H54 (cell line): ENCODE data around the gene ACOXL.

Source experiments
- DNase-seq: peaks from one replicate; pipeline ENCODE4 v3.0.0; 2011; ENCODE audit warnings: low spot score, mixed read lengths; ENCODE audit not compliant: insufficient read length
- FAIRE-seq: peaks from 3 replicates; lab custom pipeline; 2011; peaks lifted over from hg19 to GRCh38; lab: Jason Lieb, UNC
- POLR2A ChIP-seq: IDR thresholded peaks from 2 replicates; pipeline ENCODE4 v1.6.1; 2011; ENCODE audit warnings: low read depth, mild to moderate bottlenecking, low read length

ACOXL gene

DNA sequence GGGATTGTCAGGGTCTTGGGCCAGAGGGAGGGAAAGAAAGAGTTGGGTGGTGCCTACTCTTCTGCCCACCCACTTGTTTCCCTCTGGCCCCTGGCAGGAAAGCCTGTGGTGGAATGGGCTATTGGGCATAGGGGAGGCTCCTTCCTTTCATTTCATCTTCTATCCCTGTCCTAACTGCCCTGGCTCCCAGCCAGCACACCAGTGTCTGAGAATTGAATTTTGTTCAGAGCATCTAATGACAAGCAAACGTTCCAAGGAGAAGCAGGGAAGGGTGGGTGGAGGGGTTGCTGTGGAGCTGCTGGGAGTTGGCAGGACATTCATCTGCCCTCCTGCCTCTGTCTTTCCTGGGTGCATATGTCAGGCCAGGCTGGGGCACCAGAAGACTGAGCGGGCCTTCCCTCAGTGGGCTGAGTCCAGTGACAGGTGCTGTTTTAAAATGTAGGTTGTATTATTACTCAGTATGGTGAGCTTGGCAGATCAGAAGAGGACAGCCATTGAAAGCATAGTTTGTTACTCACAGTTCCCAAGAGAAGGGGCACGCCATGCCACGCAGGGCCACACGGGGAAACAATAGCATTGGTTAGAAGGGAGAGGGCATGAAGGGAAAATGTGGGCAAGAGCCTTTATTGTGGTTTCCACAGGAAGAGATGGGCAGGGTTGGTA, 171.9 kb downstream of the ACOXL start:
- TF ChIP-seq POLR2A = no peak
- DNase-seq = no peak
- FAIRE-seq = no peak

DNA sequence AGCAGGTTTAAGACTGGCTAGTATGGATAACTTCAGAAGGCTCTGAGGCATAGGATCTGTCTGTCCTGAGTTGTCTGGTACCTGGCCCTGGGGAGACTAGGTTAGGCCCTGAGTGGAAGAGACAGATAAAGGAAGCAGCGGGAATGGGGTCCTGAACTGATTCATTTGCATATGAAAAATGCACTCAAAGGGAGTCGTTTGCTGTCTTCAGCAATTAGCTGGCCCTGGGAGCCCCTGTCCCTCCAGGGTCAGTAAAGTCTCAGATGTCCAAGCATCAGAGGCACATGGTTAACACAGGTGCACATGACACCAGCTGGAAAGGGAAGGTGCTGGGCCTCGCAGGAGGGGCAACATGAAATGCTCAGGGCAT, 172.4 kb downstream of the ACOXL start:
- FAIRE-seq (no peak), DNase-seq (no peak)
- TF ChIP-seq POLR2A = no peak

DNA sequence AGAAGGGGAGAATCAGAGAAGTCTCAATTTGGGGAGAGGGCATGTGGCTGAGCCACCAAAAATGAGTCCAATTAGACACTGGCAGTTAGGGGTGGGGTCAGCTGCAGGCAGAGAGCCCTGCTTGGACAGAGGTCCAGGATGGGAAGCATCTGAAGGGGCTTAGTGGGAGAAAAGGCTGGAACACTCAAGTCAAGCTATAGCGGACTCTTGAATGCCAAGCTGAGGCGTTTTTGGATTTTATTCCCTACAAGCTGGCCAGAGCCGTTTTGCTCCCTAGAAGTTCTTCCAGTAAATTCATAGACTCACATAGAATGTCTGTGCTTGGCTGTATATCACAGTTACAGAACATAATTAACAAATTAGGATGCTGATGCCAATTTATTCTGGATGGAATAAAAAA, 172.8 kb downstream of the ACOXL start:
- no peak for TF ChIP-seq POLR2A
- no peak for FAIRE-seq

DNA sequence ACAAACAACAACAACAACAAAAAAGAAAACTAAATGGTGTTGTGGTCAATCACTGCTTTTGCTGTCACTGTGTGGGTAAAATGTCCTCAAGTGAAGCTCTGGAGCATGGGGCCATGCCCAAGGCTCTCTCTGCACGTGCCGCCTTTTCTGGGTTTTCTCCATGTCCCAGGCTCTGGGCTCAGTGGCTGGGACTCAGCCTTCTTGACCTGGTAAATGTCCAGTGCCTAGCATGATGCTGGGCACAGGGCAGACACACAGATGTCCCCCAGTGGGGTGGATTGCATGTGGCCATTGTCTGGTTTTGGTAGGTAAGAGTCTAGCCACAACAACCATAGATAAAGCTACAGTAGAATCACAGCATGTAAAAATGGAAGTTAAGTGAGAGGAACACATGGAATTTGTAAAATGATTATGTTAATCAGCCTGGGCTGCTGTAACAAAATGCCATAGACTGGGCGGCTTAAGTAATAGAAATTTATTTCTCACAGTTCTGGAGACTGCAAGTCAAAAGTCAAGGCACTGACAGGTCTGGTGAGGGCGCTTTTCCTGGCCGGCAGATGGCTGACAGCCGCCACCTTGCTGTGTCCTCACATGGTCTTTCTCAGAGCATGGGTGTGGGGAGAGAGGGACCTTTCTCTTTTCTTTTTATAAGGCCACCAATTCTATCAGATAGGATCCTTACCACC, 174.4 kb downstream of the ACOXL start:
- DNase-seq (no peak), FAIRE-seq (no peak)
- TF ChIP-seq POLR2A = no peak

More for the DNA sequence above, 172.8 kb downstream of the ACOXL start:
- no peak for DNase-seq

DNA sequence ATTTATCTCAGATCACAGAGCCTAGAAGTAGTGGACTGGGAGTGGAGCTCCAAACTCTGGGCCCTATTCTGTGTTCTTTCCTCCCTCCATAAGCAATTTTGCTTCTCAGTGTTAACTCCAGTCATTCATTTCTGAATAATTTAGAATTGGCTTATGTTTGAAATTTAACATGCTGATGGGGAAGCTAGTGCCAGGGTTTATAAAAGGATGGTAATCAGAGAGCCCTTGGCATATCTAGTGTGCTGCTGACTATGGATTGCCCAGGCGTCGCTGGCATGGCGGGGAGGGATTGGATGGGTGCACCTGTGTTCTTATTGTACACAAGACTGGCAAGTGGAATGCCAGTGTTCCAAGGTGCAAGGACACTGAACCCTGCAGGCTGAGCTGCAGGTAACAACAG, 177.1 kb downstream of the ACOXL start:
- no peak for TF ChIP-seq POLR2A
- FAIRE-seq = no peak
- no peak for DNase-seq

DNA sequence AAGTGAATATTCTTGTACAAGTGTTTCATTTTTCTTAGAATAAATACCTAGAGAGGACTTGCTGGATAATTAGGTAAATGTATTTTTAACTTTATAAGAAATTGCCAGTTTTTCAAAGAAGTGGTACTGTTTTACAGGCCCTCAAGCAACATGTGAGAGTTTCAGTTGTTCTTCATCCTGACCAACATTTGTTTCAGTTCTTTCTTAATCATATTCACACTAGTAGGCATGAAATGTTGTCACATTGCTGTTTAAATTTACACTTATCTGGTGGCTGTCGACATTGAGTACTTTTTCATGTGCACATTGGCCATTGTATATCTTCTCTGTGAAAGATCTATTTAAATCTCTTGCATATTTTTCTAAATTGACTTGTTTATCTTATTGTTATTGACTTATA, 178.1 kb downstream of the ACOXL start:
- no peak for TF ChIP-seq POLR2A
- no peak for DNase-seq
- FAIRE-seq = no peak

DNA sequence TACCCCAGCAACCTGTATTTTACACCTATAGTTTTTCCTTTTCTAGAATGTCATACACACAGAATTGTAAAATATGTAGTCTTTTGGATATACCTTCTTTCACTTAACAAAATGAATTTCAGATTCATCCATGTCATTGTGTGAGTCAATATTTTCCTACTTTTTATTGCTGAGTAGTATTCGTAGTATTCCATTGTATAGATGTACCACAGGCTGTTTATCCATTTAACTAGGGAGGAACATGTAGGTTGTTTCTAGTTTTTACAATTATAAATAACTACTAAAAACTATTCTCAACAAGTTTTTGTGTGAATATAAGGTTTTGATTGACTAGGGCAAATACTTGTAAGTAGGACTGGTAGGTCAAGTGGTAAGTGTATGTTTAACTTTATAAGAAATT, 187.4 kb downstream of the ACOXL start:
- FAIRE-seq = no peak
- DNase-seq = no peak
- TF ChIP-seq POLR2A = no peak

DNA sequence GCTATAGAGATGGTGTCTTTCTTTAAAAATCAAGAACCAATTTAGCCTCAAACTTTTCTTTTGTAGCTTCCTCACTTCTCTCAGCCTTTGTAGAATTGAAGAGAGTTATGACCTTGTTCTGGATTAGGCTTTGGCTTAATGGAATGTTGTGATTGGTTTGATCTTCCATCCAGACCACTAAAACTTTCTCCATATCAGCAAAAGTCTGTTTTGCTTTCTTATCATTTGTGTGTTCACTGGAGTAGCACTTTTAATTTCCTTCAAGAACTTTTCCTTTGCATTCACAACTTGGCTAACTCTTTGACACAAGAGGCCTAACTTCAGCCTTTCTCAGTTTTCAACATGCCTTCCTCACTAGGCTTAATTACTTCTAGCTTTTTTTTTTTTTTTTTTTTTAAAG, 193.1 kb downstream of the ACOXL start:
- TF ChIP-seq POLR2A = no peak
- FAIRE-seq = no peak
- DNase-seq = no peak

DNA sequence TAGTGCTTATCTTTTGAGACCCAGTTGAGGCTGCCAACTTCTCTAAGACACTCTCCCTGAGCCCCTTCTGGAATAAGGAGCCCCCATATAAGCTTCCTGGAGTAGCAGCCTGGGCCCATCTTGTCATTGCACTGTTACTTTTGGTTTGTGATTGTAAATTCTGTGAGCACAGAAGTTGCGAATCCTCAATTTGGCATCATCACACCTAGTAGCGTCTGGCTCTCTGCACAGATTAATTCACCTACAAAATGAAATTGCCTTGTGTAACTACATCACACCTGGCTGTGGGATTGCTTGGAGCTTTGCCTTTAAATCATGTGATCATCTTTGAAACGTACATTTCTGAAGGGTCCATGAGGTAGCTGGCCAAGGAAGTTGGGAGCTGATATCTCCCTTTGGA, 195.2 kb downstream of the ACOXL start:
- DNase-seq (no peak), FAIRE-seq (no peak)
- TF ChIP-seq POLR2A = no peak

DNA sequence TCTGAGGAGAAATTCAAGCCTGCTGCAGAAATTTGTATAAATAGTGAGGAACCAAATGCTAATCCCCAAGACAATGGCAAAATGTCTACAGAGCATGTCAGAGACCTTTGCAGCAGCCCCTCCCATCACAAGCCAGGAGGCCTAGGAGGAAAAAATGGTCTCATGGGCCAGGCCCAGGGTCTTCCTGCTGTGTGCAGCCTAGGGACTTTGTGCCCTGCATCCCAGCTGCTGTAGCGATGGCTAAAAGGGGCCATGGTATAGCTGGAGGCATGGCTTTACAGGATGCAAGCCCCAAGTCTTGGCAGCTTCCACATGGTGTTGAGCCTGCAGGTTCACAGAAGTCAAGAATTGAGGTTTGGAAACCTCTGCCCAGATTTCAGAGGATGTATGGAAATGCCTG, 197.2 kb downstream of the ACOXL start:
- FAIRE-seq = no peak
- no peak for DNase-seq
- no peak for TF ChIP-seq POLR2A

DNA sequence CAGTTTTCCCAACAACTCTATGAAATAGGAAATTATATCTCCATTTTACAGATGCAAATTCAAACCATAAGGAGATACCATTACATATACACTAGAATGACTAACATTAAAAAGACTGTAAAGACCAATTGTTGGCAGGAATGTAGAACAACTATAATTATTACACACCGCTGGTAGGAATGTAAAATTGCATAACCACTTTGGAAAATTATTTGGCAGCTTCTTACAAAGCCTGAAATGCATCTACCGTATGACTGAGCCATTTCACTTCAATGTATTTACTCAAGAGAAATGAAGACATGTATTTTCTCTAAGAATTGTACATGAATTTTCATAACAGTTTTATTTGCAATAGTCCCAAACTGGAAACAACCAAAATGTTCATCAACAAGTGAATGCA, 199.3 kb downstream of the ACOXL start:
- no peak for DNase-seq
- TF ChIP-seq POLR2A = no peak
- no peak for FAIRE-seq

DNA sequence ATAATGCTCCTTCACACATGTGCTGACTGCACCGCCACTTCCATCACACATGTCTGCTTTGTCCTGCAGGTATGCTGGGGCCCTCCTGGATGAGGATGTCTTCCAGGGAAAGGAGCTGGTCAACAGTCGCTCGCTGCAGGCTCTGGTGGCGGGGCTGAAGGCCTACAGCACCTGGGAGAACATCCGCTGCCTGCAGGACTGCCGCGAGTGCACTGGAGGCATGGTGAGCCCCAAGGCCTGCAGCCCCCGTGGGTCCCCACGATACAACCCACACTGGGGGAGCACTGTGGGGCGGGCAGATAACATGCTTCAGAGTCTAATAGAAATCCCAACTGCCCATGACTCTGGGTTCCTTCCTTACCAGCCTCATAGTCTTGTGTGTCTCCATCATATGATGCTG, 201.0 kb downstream of the ACOXL start:
- no peak for FAIRE-seq
- TF ChIP-seq POLR2A = no peak
- DNase-seq = no peak

DNA sequence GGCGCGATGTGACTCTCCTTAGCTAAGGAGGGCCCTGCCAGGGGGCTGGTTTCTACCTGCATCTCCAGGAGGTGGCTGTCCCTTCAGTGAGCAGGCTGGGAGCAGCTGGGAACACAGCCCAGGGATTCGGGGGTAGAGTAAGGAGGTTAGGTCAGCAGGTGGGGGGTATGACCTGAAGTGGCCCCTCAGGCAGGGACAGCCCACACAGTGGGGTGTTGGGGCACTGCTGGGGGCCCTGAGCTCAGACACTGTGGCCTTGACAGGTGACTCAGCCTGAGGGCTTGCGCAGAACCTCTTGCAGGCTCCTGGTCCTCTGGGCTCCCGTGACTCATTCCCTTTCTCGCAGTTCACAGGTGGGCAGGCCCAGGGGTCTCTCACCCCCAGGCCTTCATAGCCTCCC, 202.6 kb downstream of the ACOXL start:
- FAIRE-seq (no peak), DNase-seq (no peak)
- no peak for TF ChIP-seq POLR2A

DNA sequence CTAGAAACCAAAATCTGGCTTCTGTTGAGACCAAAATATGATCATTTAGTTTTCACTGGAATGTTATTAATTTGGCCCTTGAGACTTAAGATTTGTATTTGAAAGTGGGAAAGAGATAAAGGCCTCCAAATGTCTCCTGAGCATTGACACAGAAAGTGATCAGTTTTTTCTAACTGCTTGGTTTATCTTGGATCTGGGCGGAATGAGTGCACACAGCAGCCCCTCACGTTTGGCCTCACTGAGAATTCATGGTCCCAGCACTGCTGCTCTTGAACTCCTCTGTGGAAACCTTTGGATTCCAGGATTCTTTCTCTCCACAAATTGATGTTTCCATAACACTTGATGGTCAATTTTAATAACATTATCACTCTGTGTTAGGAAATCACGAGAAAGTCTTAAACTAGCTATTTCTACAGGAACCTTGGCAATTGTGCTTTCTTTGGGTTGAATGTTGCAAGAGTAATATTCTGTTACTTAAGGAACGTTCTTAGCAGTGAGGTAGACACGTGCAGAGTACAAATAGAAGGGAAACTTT, 208.1 kb downstream of the ACOXL start:
- DNase-seq (no peak), FAIRE-seq (no peak)
- TF ChIP-seq POLR2A = no peak

DNA sequence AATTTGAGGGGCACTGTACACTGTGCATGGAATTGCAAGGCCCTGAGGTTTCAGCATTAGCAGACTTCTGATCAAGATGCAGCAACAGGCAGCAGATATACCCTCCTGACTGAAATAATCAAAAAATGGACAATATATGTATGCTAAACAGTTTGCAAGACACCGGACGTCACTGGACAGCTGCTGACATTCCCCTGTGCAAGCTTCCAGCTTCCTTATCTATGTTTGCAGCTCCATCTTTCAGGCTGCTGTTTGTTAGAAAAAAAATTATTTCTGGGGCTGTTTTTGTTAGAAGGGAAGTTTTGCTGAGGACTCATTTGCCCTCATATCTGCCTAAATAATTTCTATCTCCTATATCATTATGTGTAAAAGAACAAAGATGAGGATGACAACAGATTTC, 208.9 kb downstream of the ACOXL start:
- no peak for FAIRE-seq

More for the DNA sequence above, 208.9 kb downstream of the ACOXL start:
- no peak for DNase-seq
- TF ChIP-seq POLR2A = no peak
